Subcutaneous abdominal adipose tissue (tissue), 5 donors: ENCODE data around the gene KIF13A.
"Not testable (repeated sequence)": the region's sequence is repeated elsewhere in the genome, so short reads cannot be mapped to it uniquely, and the experiment has no call there.

Experiments
- H3K27ac ChIP-seq: one replicate; pipeline ENCODE4 v1.7.0; 2013; ENCODE audit warnings: low read depth, mild to moderate bottlenecking, inconsistent platforms, low read length, moderate library complexity
- H3K27me3 ChIP-seq, 5 donors: one replicate each; pipeline ENCODE4 v1.7.0; 2013; ENCODE audit warnings: low read length in 5 of 5, inconsistent platforms in 1 of 5; ENCODE audit not compliant: control insufficient read depth in 5 of 5, insufficient read depth in 4 of 5
- H3K36me3 ChIP-seq, 5 donors: one replicate each; pipeline ENCODE4 v1.7.0; 2013; ENCODE audit warnings: low read length in 5 of 5; ENCODE audit not compliant: control insufficient read depth in 5 of 5, insufficient read depth in 5 of 5
- H3K4me1 ChIP-seq, 5 donors: one replicate each; pipeline ENCODE4 v1.7.0; 2013; ENCODE audit warnings: low read length in 5 of 5, mild to moderate bottlenecking in 3 of 5, moderate library complexity in 1 of 5; ENCODE audit not compliant: control insufficient read depth in 5 of 5, insufficient read depth in 5 of 5
- H3K4me3 ChIP-seq, 5 donors: one replicate each; pipeline ENCODE4 v1.7.0; 2013; ENCODE audit warnings: low read length in 5 of 5, low read depth in 1 of 5
- H3K9ac ChIP-seq, 5 donors: one replicate each; pipeline ENCODE4 v1.7.0; 2013; ENCODE audit warnings: low read length in 5 of 5, mild to moderate bottlenecking in 4 of 5, moderate library complexity in 3 of 5
- H3K9me3 ChIP-seq, 5 donors: one replicate each; pipeline ENCODE4 v1.7.0; 2013; ENCODE audit warnings: low read length in 5 of 5; ENCODE audit not compliant: control insufficient read depth in 5 of 5
- donor health status: healthy.
- donor health status: healthy.
- donor health status: healthy.
- donor health status: healthy.
- donor health status: healthy.

Gene KIF13A

GRCh38 chr6:17923401-17923863 lies 64.0 kb downstream of the KIF13A start:
- H3K27me3 ChIP-seq: no peaks in the 10 kb centered on the region
- no peak overlapping the region for H3K4me3 ChIP-seq
- peak overlapping the region; percentile 69 for H3K27ac ChIP-seq
- peaks cover 0 to 2% (median 0%) of the 10 kb centered on the region in 5 donors for H3K36me3 ChIP-seq
- no peaks in the 10 kb centered on the region for H3K9me3 ChIP-seq
- peak overlapping the region in 3 of 5 donors; percentile 29 to 43 (median 43) for H3K9ac ChIP-seq
- H3K4me1 ChIP-seq: peaks cover 0 to 37% (median 20%) of the 10 kb centered on the region in 5 donors

- no peak overlapping the region for H3K4me3 ChIP-seq
- H3K9me3 ChIP-seq: no peaks in the 10 kb centered on the region
- no peaks in the 10 kb centered on the region for H3K27me3 ChIP-seq
- H3K9ac ChIP-seq: no peak overlapping the region
- peaks cover 0 to 34% (median 11%) of the 10 kb centered on the region in 5 donors for H3K4me1 ChIP-seq
- H3K36me3 ChIP-seq: peaks cover 0 to 2% (median 0%) of the 10 kb centered on the region in 5 donors
- no peak overlapping the region for H3K27ac ChIP-seq
Observed at GRCh38 chr6:17921454-17921853, 66.0 kb downstream of the KIF13A start.

GRCh38 chr6:17919496-17919895 lies 67.9 kb downstream of the KIF13A start:
- Histone ChIP-seq H3K9me3 (no peaks in the 10 kb centered on the region), H3K27me3 (no peaks in the 10 kb centered on the region), H3K36me3 (peaks cover 0 to 2% (median 0%) of the 10 kb centered on the region in 5 donors), H3K27ac (no peak overlapping the region), H3K4me3 (no peak overlapping the region), H3K4me1 (peaks cover 0 to 20% (median 8%) of the 10 kb centered on the region in 5 donors), H3K9ac (no peak overlapping the region)

GRCh38 chr6:17917837-17918763 lies 69.3 kb downstream of the KIF13A start:
- no peak overlapping the region for H3K27ac ChIP-seq

GRCh38 chr6:17914651-17915050 lies 72.8 kb downstream of the KIF13A start:
- H3K36me3 ChIP-seq: peaks cover 0 to 2% (median 0%) of the 10 kb centered on the region in 5 donors

More at GRCh38 chr6:17917837-17918763, 69.3 kb downstream of the KIF13A start:
- no peaks in the 10 kb centered on the region for H3K9me3 ChIP-seq
- no peak overlapping the region for H3K4me3 ChIP-seq
- no peak overlapping the region for H3K9ac ChIP-seq
- peaks cover 0 to 2% (median 0%) of the 10 kb centered on the region in 5 donors for H3K36me3 ChIP-seq
- H3K4me1 ChIP-seq: peaks cover 0 to 9% (median 6%) of the 10 kb centered on the region in 5 donors
- H3K27me3 ChIP-seq: no peaks in the 10 kb centered on the region

GRCh38 chr6:17912521-17912920 lies 74.9 kb downstream of the KIF13A start:
- Histone ChIP-seq H3K27ac (no peak overlapping the region), H3K27me3 (no peaks in the 10 kb centered on the region), H3K9me3 (no peaks in the 10 kb centered on the region), H3K36me3 (no peaks in the 10 kb centered on the region), H3K4me1 (peaks cover 0 to 21% (median 12%) of the 10 kb centered on the region in 5 donors), H3K4me3 (no peak overlapping the region), H3K9ac (no peak overlapping the region)

More at GRCh38 chr6:17914651-17915050, 72.8 kb downstream of the KIF13A start:
- Histone ChIP-seq H3K4me1 (peaks cover 0 to 12% (median 6%) of the 10 kb centered on the region in 5 donors), H3K9me3 (no peaks in the 10 kb centered on the region), H3K27ac (no peak overlapping the region), H3K27me3 (no peaks in the 10 kb centered on the region), H3K9ac (no peak overlapping the region), H3K4me3 (no peak overlapping the region)

GRCh38 chr6:17911656-17912055 lies 75.8 kb downstream of the KIF13A start:
- H3K9me3 ChIP-seq, H3K36me3 ChIP-seq, H3K9ac ChIP-seq, H3K27me3 ChIP-seq, H3K4me3 ChIP-seq, H3K27ac ChIP-seq: not testable (repeated sequence)
- H3K4me1 ChIP-seq: peaks cover 0 to 29% (median 21%) of the 10 kb centered on the region in 5 donors

GRCh38 chr6:17910189-17910588 lies 77.2 kb downstream of the KIF13A start:
- H3K27ac ChIP-seq: no peak overlapping the region
- H3K4me1 ChIP-seq: peaks cover 0 to 35% (median 29%) of the 10 kb centered on the region in 5 donors
- H3K9ac ChIP-seq: no peak overlapping the region
- H3K9me3 ChIP-seq: no peaks in the 10 kb centered on the region
- no peaks in the 10 kb centered on the region for H3K27me3 ChIP-seq
- no peak overlapping the region for H3K4me3 ChIP-seq
- H3K36me3 ChIP-seq: no peaks in the 10 kb centered on the region

- Histone ChIP-seq H3K4me1 (peaks cover 0 to 42% (median 38%) of the 10 kb centered on the region in 5 donors), H3K27ac (no peak overlapping the region), H3K36me3 (no peaks in the 10 kb centered on the region), H3K4me3 (no peak overlapping the region), H3K27me3 (no peaks in the 10 kb centered on the region), H3K9ac (no peak overlapping the region), H3K9me3 (no peaks in the 10 kb centered on the region)
Observed at GRCh38 chr6:17908831-17909230, 78.6 kb downstream of the KIF13A start.
